Measurements from ENCODE around the gene FAM110C. TPM values are rescaled to one million over a fixed set of nuclear protein-coding genes. Genes with fewer than 3 reads are reported as not detected.
A peak's percentile ranks its signal among the peaks of the same experiment; 100 is the strongest.
"Not testable (repeated sequence)": the region's sequence is repeated elsewhere in the genome, so short reads cannot be mapped to it uniquely, and the experiment has no call there.

Gene FAM110C
- total and polyA plus RNA-seq, 9 donors, result 4.1 to 47.4 (median 7.3) TPM

DNA sequence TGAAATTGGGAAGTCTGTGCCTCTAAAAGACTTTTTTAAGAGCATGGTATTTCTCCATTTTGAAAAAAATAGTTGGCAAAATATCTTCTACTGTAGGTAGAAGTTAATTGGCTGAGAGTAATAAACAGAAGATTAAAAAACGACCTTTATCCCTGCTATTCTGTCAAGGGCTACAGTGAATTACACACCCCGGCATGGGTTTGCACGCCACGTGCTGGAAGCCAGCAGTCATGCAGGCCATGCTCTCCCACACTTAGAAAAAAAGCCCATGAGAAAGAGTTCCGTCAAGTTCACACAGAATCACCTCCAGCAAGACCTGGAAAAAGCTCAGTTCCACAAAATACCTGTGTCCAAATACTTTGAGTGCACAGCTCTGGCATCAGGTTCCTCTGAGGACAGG is 26.8 kb downstream of the FAM110C start:
- no peak overlapping the region for H3K4me3 ChIP-seq
- H3K27me3 ChIP-seq, result no peaks in the 10 kb centered on the region
- DNase-seq, result no peak
- H3K27ac ChIP-seq, result no peak overlapping the region
- peaks cover 14% of the 10 kb centered on the region for H3K4me1 ChIP-seq (ENCODE audit: insufficient read depth)
- no peaks in the 10 kb centered on the region for H3K36me3 ChIP-seq
- H3K9me3 ChIP-seq, result no peaks in the 10 kb centered on the region
- TF ChIP-seq POLR2A (IDR thresholded peaks at IDR 0.05) (no peak), EP300 (IDR thresholded peaks at IDR 0.05) (no peak)
- TF ChIP-seq, protein P1, sequence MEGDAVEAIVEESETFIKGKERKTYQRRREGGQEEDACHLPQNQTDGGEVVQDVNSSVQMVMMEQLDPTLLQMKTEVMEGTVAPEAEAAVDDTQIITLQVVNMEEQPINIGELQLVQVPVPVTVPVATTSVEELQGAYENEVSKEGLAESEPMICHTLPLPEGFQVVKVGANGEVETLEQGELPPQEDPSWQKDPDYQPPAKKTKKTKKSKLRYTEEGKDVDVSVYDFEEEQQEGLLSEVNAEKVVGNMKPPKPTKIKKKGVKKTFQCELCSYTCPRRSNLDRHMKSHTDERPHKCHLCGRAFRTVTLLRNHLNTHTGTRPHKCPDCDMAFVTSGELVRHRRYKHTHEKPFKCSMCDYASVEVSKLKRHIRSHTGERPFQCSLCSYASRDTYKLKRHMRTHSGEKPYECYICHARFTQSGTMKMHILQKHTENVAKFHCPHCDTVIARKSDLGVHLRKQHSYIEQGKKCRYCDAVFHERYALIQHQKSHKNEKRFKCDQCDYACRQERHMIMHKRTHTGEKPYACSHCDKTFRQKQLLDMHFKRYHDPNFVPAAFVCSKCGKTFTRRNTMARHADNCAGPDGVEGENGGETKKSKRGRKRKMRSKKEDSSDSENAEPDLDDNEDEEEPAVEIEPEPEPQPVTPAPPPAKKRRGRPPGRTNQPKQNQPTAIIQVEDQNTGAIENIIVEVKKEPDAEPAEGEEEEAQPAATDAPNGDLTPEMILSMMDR (IDR thresholded peaks at IDR 0.05), result no peak
- intact Hi-C loops (cut with DNase I), result no loop called here
- WGBS, 3 donors, result 20 to 33% (median 30%) methylated on average over 5 of the region's 5 CpGs

DNA sequence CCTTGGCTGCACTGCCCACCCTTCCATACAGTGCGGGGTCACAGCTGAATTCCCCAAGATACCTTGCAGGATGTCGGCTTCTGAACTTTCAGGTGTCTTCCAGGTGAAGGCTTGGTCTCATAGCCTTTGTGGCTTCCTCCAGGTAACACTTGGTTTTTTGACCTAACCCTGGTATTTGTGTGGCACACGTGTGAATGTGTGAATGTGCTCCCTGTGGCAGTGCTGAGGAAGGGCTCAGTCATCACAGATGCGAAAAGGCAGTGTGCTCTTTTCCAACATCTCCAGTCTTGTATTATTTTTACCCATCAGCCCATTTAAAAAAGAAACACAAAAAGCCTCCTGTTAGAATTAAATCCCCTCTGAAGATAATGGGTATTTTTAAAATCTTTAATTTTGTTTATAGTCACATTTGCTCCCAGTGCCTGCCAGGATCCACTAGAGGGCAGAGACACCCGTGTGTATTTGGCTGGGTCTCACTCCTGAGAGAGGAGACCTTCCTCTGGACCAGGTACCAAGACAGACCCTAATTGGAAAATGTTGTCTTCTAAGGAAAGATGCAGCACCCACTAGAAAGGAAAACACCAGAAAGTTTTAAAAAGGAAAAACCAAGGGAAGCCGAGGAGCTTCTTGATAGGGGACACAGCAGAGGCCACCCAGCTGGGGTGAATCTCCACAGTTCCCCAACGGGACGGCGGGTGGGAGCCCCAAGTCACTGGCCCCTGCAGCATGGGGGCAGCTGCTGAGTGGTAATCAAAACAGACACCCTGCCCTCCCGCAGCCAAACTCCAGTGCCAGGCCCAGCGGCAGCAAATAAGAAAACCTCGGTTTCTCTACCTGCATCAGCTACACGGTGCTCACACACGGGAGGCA is 27.7 kb downstream of the FAM110C start:
- intact Hi-C loops (cut with DNase I), result no loop called here
- H3K36me3 ChIP-seq, result no peaks in the 10 kb centered on the region
- 49 to 66% (median 61%) methylated on average over 14 of the region's 14 CpGs for WGBS, 3 donors
- no peaks in the 10 kb centered on the region for H3K27me3 ChIP-seq
- no peak overlapping the region for H3K27ac ChIP-seq
- no peaks in the 10 kb centered on the region for H3K9me3 ChIP-seq
- no peak overlapping the region for H3K4me3 ChIP-seq
- H3K4me1 ChIP-seq (ENCODE audit: insufficient read depth), result peaks cover 14% of the 10 kb centered on the region
- TF ChIP-seq POLR2A (IDR thresholded peaks at IDR 0.05), result no peak
- TF ChIP-seq, protein P1 (IDR thresholded peaks at IDR 0.05), result peak; percentile 14 to 34 (median 24)
- peak in 1 of 5 donors; percentile 35 for DNase-seq

- intact Hi-C loops (cut with DNase I); H3K27me3 ChIP-seq; H3K9me3 ChIP-seq; H3K4me3 ChIP-seq; DNase-seq; H3K36me3 ChIP-seq: not testable (repeated sequence)
- H3K4me1 ChIP-seq (ENCODE audit: insufficient read depth), result peaks cover 14% of the 10 kb centered on the region
- peak overlapping the region in 1 of 2 donors; percentile 53 for H3K27ac ChIP-seq
- 74 to 92% (median 80%) methylated on average over 2 of the region's 2 CpGs for WGBS, 3 donors
Measured at GRCh38 chr2:15916-16315, 30.4 kb downstream of the FAM110C start.

- 50 to 64% (median 60%) methylated on average over 51 to 54 of the region's 54 CpGs for WGBS, 3 donors
- intact Hi-C loops (cut with DNase I), result no loop called here
- DNase-seq, result peak; percentile 50 to 83 (median 62)
Measured at GRCh38 chr2:11248-11941, 34.9 kb downstream of the FAM110C start.

More at GRCh38 chr2:11248-11941, 34.9 kb downstream of the FAM110C start:
- TF ChIP-seq, protein P1 (IDR thresholded peaks at IDR 0.05), result peak in 1 of 3 donors; percentile 35
- TF ChIP-seq EP300 (IDR thresholded peaks at IDR 0.05) (no peak), POLR2A (IDR thresholded peaks at IDR 0.05) (no peak)
- no peaks in the 10 kb centered on the region for H3K36me3 ChIP-seq
- no peaks in the 10 kb centered on the region for H3K9me3 ChIP-seq
- peaks cover 8% of the 10 kb centered on the region for H3K4me1 ChIP-seq (ENCODE audit: insufficient read depth)
- H3K27ac ChIP-seq, result no peak overlapping the region
- H3K4me3 ChIP-seq, result no peak overlapping the region
- H3K27me3 ChIP-seq, result no peaks in the 10 kb centered on the region
